ENCODE results near the gene YPEL3.

DNA sequence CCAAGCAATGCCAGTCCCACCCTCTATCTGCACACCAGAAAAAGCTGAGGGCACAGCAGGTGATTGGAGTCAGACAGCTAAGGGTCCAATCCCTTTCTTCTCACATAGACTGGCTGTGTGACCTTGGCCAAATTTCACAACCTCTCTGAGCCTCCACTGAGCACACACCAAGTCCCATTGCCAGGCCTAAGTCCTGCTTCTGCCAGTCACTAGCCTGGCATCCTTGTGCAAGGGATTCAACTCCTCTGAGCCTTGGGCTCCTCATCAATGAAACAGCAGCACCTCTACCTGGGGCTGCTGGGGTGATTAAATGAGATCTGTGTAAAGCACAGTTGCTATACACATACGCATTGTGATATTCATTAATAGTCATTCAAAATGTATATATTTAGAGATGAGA is 49.4 kb downstream of the YPEL3 start:
- TF ChIP-seq, protein P1, sequence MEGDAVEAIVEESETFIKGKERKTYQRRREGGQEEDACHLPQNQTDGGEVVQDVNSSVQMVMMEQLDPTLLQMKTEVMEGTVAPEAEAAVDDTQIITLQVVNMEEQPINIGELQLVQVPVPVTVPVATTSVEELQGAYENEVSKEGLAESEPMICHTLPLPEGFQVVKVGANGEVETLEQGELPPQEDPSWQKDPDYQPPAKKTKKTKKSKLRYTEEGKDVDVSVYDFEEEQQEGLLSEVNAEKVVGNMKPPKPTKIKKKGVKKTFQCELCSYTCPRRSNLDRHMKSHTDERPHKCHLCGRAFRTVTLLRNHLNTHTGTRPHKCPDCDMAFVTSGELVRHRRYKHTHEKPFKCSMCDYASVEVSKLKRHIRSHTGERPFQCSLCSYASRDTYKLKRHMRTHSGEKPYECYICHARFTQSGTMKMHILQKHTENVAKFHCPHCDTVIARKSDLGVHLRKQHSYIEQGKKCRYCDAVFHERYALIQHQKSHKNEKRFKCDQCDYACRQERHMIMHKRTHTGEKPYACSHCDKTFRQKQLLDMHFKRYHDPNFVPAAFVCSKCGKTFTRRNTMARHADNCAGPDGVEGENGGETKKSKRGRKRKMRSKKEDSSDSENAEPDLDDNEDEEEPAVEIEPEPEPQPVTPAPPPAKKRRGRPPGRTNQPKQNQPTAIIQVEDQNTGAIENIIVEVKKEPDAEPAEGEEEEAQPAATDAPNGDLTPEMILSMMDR (conservative IDR thresholded peaks at IDR 0.05 in 1 of 2, IDR thresholded peaks at IDR 0.05 in 1 of 2; ENCODE audit: extremely low read depth in 1 of 2, insufficient read depth in 1 of 2, low read depth in 1 of 2, low read length in 2 of 2), result no peak
- no peak for TF ChIP-seq EZH2 (IDR thresholded peaks at IDR 0.05; ENCODE audit: borderline replicate concordance, low read length)
